Bronchial epithelial cell (primary cell): ENCODE data around the gene MYBPC3. TPM values are rescaled to one million over a fixed set of nuclear protein-coding genes. Genes with fewer than 3 reads are reported as not detected.

Experiments used
- DNase-seq: peaks from one replicate; pipeline ENCODE4 v3.0.0-alpha.2; 2010; ENCODE audit warnings: low read depth
- FAIRE-seq: peaks from 2 replicates; lab custom pipeline; 2011; peaks lifted over from hg19 to GRCh38; lab: Jason Lieb, UNC
- H3K27me3 ChIP-seq: 2 replicates; pipeline ENCODE4 v1.5.1; 2011; ENCODE audit warnings: low read length; ENCODE audit not compliant: control insufficient read depth, insufficient read depth
- H3K36me3 ChIP-seq: 2 replicates; pipeline ENCODE4 v1.5.1; 2011; ENCODE audit warnings: low read length; ENCODE audit not compliant: control insufficient read depth, insufficient read depth
- H3K4me3 ChIP-seq: 2 replicates; pipeline ENCODE4 v1.5.1; 2011; ENCODE audit warnings: mild to moderate bottlenecking, low read depth, low read length, control low read depth
- CTCF ChIP-seq: IDR thresholded peaks from 2 replicates; pipeline ENCODE4 v1.5.1; 2011; ENCODE audit warnings: mild to moderate bottlenecking, moderate library complexity, low read length, control low read depth, inconsistent platforms; ENCODE audit not compliant: insufficient read depth, severe bottlenecking
- total RNA-seq: library from RNA; depleted of rRNA; stranded (reverse); fragments of >200 nt; gene quantifications from 2 replicates; pipeline ENCODE4 v1.2.1, GENCODE V29; 2014

Gene MYBPC3
- total RNA-seq, 1 donor from 2014 or later = under 0.01 TPM

GRCh38 chr11:47332791-47333525, 19.5 kb downstream of the MYBPC3 start:
- Histone ChIP-seq H3K36me3 (peaks cover 5% of the 10 kb centered on the region), H3K27me3 (no peaks in the 10 kb centered on the region), H3K4me3 (no peak overlapping the region)
- no peak for TF ChIP-seq CTCF
- DNase-seq (no peak), FAIRE-seq (no peak)

- Histone ChIP-seq H3K4me3 (no peak overlapping the region), H3K27me3 (no peaks in the 10 kb centered on the region), H3K36me3 (peaks cover 6% of the 10 kb centered on the region)
- TF ChIP-seq CTCF = no peak
- FAIRE-seq (no peak), DNase-seq (no peak)
Measured at GRCh38 chr11:47332303-47332711, 20.2 kb downstream of the MYBPC3 start.

GRCh38 chr11:47331454-47332302, 20.8 kb downstream of the MYBPC3 start:
- no peak for TF ChIP-seq CTCF
- peak; percentile 60 for FAIRE-seq
- DNase-seq = no peak

GRCh38 chr11:47329987-47330931, 22.2 kb downstream of the MYBPC3 start:
- FAIRE-seq (no peak), DNase-seq (peak; percentile 20)
- H3K36me3 ChIP-seq = peaks cover 12% of the 10 kb centered on the region
- no peak for TF ChIP-seq CTCF
- no peaks in the 10 kb centered on the region for H3K27me3 ChIP-seq
- H3K4me3 ChIP-seq = no peak overlapping the region

More at GRCh38 chr11:47331454-47332302, 20.8 kb downstream of the MYBPC3 start:
- Histone ChIP-seq H3K27me3 (no peaks in the 10 kb centered on the region), H3K4me3 (no peak overlapping the region), H3K36me3 (peaks cover 10% of the 10 kb centered on the region)

GRCh38 chr11:47329431-47329986, 23.0 kb downstream of the MYBPC3 start:
- FAIRE-seq (no peak), DNase-seq (no peak)
- Histone ChIP-seq H3K27me3 (no peaks in the 10 kb centered on the region), H3K4me3 (no peak overlapping the region), H3K36me3 (peaks cover 13% of the 10 kb centered on the region)
- TF ChIP-seq CTCF = no peak
